Fibroblast of mammary gland (primary cell): ENCODE data around the gene ALX1.
"Not testable (repeated sequence)": the region's sequence is repeated elsewhere in the genome, so short reads cannot be mapped to it uniquely, and the experiment has no call there.

Experiments used
- DNase-seq: peaks from one replicate; pipeline ENCODE4 v3.0.0-alpha.2; 2010; ENCODE audit warnings: low read depth
- H3K4me3 ChIP-seq: 2 replicates; pipeline ENCODE4 v1.5.1; 2011; ENCODE audit warnings: low read depth, mild to moderate bottlenecking, low read length, moderate library complexity; ENCODE audit not compliant: control insufficient read depth
- TF ChIP-seq, protein P1 (sequence below): conservative IDR thresholded peaks from 2 replicates; pipeline ENCODE4 v1.5.1; 2011; ENCODE audit warnings: low read depth, low read length, inconsistent platforms; ENCODE audit not compliant: control insufficient read depth, insufficient read depth

The ALX1 gene

DNA sequence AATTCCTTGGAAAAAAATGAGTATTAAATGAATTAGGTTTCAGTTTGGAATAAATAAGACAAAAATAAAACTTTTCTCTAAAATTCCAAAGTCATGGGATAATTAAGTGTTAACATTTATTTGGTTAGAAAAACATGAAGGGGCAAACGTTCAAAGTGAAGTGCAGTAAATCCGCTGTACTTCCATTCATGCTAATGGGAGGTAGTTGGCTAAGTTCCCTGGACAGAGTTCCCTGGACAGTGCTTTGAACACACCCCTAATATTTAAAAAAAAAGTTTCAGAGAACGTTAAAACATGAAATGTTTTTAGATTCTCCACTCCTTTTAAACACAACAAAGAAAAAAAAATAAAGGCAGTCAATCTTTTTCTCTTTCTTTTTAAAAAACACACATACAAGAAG, 16.3 kb downstream of the ALX1 start:
- DNase-seq: no peak
- H3K4me3 ChIP-seq: no peak overlapping the region
- TF ChIP-seq, protein P1, sequence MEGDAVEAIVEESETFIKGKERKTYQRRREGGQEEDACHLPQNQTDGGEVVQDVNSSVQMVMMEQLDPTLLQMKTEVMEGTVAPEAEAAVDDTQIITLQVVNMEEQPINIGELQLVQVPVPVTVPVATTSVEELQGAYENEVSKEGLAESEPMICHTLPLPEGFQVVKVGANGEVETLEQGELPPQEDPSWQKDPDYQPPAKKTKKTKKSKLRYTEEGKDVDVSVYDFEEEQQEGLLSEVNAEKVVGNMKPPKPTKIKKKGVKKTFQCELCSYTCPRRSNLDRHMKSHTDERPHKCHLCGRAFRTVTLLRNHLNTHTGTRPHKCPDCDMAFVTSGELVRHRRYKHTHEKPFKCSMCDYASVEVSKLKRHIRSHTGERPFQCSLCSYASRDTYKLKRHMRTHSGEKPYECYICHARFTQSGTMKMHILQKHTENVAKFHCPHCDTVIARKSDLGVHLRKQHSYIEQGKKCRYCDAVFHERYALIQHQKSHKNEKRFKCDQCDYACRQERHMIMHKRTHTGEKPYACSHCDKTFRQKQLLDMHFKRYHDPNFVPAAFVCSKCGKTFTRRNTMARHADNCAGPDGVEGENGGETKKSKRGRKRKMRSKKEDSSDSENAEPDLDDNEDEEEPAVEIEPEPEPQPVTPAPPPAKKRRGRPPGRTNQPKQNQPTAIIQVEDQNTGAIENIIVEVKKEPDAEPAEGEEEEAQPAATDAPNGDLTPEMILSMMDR: no peak

GRCh38 chr12:85299053-85299452, 19.0 kb downstream of the ALX1 start:
- no peak for DNase-seq
- TF ChIP-seq, protein P1: no peak

DNA sequence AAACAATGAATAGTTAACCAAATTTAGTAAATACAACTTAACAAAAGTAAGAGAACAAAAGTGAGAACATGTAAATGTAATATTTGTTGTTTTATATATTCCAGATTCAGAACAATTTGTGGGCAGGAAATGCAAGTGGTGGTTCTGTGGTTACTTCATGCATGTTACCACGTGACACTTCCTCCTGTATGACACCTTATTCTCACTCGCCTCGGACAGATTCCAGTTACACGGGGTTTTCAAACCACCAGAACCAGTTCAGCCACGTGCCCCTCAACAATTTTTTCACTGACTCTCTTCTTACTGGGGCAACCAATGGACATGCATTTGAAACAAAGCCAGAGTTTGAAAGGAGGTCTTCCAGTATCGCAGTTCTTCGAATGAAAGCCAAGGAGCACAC, 21.0 kb downstream of the ALX1 start:
- TF ChIP-seq, protein P1: no peak
- no peak overlapping the region for H3K4me3 ChIP-seq
- no peak for DNase-seq

More at GRCh38 chr12:85299053-85299452, 19.0 kb downstream of the ALX1 start:
- no peak overlapping the region for H3K4me3 ChIP-seq

- TF ChIP-seq, protein P1: no peak
- DNase-seq: no peak
- H3K4me3 ChIP-seq: no peak overlapping the region
These were observed 28.4 kb downstream of the ALX1 start for GRCh38 chr12:85308374-85308773.

DNA sequence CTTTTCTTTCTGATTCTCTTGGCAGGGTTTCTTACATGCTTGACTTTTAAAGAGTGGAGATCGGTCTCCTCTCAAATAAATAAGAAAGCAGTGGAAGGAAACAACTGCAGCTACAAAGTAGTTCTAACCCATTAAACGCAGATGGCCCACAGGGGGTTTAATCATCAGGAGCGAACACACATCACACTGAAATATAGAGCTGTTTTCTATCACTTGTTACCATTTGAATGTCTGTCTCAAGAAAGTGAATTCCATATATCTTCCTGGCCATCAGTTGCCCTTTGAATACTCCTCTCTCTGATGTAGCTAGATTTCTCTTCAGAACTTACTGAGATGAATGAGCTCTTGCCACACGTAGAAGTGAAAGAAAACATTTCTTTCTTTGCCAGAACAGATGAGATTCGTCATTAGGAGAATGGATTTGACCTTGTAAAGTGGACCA, 29.1 kb downstream of the ALX1 start:
- no peak overlapping the region for H3K4me3 ChIP-seq
- no peak for DNase-seq
- TF ChIP-seq, protein P1: no peak

- TF ChIP-seq, protein P1: no peak
These were observed 30.0 kb downstream of the ALX1 start for GRCh38 chr12:85310025-85310424.

DNA sequence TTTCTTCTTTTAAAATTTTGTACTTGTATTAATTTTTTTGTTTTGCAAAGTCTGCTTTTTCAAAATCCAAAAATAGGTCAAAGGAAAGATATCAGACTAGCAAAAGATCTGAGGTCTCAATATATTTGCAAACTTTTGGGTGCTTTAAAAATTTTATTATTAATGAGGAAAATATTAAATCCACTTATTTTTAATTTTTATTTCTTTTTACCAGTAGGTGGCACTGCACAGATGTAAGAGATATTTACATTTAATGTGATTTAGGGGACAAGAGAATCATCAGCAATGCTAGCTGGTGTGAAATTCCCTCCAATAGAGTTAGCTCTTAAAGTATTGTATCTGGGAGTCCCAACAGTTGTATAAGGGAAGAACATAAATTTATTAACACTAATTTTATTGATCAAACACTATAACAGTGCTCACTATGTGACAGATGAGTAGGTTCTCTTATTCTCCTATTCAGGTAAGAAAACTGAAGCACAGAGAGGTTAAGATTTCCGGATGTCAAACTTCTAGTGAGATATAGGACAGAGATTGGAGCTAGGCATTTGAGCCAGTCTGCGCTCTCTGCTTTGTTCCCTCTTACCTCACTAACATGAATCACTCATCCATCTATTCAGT, 30.5 kb downstream of the ALX1 start:
- H3K4me3 ChIP-seq: no peak overlapping the region
- peak; percentile 11 for DNase-seq
- TF ChIP-seq, protein P1: peak; percentile 18

More at GRCh38 chr12:85310025-85310424, 30.0 kb downstream of the ALX1 start:
- DNase-seq: no peak
- H3K4me3 ChIP-seq: no peak overlapping the region

- not testable (repeated sequence) for DNase-seq
These were observed 38.0 kb downstream of the ALX1 start for GRCh38 chr12:85317866-85318636.

More at GRCh38 chr12:85317866-85318636, 38.0 kb downstream of the ALX1 start:
- H3K4me3 ChIP-seq: not testable (repeated sequence)
